Omental fat pad (tissue), 4 donors: Measurements from ENCODE around the gene HPN. TPM values are rescaled to one million over a fixed set of nuclear protein-coding genes. Genes with fewer than 3 reads are reported as not detected.
A peak's percentile ranks its signal among the peaks of the same experiment; 100 is the strongest.

ENCODE experiments used
- ATAC-seq: fragments of 150-250 bp; one replicate; pipeline ENCODE4 v1.9.1; 2016; ENCODE audit warnings: mild to moderate bottlenecking, moderate library complexity; ENCODE audit not compliant: low FRiP score
- DNase-seq: peaks from one replicate; pipeline ENCODE4 v3.0.0-alpha.2; 2019; ENCODE audit warnings: low spot score
- total RNA-seq, 4 donors: library from RNA; depleted of rRNA; stranded (reverse); fragments of >200 nt; gene quantifications; one replicate each; pipeline ENCODE4 v1.1.0, GENCODE V29; 2016
- TF ChIP-seq, protein P1 (sequence below), 3 donors: fragments of 450-650 bp; IDR thresholded peaks; one replicate each; pipeline ENCODE4 v1.5.1; 2016 to 2017; ENCODE audit warnings: antibody characterized with exemption in 3 of 3, mild to moderate bottlenecking in 3 of 3, moderate library complexity in 2 of 3

HPN gene
- total RNA-seq, 4 donors from 2014 or later = 0.95 to 1.4 (median 1.2) TPM

DNA sequence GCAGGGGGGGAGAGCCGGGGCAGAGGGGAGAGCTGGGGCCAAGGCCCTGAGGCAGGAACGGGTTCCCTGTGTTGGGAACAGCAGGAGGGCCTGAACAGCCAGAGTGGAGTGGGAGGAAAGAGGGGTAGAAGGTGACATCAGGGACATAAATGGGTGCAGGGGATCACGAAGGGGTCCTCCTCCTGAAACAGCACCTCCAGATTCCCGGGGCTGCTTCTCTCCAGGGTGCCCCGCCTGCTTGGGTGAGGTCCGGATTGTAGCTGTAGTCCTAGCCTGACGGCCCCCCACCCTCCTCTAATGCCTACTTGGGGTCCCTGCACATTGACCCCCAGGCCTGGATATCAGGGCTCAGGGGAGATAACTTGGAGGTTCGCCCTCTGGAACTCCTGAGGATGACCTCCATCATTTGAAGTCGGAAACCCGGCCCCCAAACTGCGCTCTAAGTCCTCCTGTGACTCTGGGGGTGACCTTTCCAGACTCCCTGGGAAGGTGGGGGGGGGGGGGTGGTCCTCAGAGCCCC, 11.7 kb upstream of the HPN start:
- TF ChIP-seq, protein P1, sequence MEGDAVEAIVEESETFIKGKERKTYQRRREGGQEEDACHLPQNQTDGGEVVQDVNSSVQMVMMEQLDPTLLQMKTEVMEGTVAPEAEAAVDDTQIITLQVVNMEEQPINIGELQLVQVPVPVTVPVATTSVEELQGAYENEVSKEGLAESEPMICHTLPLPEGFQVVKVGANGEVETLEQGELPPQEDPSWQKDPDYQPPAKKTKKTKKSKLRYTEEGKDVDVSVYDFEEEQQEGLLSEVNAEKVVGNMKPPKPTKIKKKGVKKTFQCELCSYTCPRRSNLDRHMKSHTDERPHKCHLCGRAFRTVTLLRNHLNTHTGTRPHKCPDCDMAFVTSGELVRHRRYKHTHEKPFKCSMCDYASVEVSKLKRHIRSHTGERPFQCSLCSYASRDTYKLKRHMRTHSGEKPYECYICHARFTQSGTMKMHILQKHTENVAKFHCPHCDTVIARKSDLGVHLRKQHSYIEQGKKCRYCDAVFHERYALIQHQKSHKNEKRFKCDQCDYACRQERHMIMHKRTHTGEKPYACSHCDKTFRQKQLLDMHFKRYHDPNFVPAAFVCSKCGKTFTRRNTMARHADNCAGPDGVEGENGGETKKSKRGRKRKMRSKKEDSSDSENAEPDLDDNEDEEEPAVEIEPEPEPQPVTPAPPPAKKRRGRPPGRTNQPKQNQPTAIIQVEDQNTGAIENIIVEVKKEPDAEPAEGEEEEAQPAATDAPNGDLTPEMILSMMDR (IDR thresholded peaks at IDR 0.05) = no peak
- no peak for ATAC-seq
- DNase-seq = no peak

DNA sequence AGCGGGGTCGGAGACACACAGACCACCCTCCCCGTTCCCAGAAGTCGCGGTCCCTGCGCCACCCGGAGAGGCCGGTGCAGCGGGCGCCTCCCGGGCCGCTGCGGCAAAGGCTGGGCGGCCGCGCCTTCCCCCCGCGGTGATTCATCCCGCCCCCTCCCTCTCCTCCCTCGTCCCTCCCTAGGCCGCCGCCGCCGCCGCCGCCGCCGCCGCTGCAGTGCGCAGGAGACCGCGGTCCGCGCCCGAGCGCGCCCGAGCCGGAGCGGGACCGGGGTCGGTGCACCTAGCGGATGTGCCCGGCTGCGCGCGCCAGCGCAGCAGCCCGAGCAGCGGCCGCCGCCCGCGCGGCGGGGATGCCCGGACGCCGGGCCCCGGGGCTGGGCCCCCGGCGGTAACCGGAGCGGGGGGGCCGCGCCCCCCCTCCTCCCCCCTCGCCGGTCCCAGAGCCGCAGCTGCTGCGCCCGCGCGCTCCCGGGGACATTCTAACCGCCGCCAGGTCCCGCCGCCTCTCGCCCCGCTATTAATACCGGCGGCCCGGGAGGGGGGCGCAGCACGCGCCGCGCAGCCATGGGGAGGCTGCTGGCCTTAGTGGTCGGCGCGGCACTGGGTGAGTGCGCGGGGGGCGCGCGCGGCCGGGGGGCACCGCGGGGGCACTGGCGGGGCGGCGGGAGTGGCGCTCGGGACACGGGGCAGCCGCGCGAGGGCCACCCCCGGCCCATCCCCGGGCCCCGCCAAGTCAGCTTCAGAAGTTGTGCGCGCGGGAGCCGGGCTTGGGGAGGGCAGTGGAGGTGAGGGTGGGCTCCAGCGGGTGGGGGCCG, 11.1 kb upstream of the HPN start, which contains the start of gene SCN1B:
TSS of gene SCN1B (plus strand) at position 214 of the 815 bp plus-strand sequence. CDS start at position 565, 351 bp downstream.
- DNase-seq = no peak
- peak; percentile 77 for ATAC-seq
- TF ChIP-seq, protein P1 (IDR thresholded peaks at IDR 0.05) = no peak

DNA sequence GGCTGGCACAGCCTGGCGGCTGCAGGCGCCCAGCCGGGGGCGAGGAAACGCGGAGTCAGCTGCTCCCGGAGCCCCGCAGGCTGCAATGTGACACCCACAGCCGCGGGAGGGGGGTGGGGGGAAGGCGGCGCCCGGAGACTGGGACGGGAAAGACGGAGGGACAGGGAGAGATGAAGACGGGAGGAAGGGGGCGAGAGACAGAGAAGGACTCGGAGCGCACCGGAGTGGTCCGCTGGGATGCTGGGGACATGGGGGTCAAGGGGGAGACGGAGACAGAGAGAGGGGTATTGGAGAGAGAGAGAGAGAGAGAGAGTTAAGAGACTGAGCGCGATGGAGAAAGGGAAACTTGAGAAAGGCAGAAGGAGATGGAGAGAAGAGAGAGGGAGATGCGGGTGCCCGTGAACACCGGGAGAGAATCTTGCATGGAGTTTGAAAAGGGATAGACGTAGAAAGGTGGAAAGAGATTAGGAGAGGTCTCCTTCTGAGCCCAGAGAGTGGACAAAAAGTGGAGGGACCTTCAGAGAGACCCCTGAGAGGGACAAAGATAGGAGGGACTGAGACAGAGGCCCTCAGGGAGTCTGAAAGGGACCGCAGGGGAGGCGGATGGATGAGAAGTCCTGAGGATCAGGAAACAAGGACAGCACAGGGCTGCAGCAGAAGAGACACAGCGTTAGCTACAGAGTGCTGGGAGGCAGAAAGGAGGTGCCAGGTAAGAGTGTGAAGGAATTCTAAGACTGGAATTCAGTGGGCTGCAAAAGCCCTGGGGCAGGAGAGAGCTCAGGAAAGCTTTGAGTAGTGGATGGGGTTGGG, 10.2 kb upstream of the HPN start:
- no peak for DNase-seq
- TF ChIP-seq, protein P1 (IDR thresholded peaks at IDR 0.05) = no peak
- ATAC-seq = no peak

DNA sequence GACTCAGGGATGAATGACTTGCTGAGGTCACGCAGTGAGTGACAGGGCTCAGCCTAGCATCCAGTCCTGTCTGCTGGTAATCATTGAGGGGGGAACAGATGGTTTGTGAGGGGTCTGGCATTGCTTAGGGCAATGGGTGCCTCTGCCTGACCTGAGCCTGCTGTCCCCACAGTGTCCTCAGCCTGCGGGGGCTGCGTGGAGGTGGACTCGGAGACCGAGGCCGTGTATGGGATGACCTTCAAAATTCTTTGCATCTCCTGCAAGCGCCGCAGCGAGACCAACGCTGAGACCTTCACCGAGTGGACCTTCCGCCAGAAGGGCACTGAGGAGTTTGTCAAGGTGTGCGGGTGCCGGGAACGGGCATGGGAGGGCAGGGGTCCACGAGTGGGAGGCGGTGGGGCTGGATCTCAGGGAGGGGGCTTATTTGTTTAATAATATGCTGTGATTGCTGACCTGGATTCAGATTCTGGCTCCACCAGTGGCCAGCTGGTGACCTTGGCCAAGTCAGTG, 9.1 kb upstream of the HPN start:
- DNase-seq (no peak), ATAC-seq (no peak)
- TF ChIP-seq, protein P1 (IDR thresholded peaks at IDR 0.05) = no peak

DNA sequence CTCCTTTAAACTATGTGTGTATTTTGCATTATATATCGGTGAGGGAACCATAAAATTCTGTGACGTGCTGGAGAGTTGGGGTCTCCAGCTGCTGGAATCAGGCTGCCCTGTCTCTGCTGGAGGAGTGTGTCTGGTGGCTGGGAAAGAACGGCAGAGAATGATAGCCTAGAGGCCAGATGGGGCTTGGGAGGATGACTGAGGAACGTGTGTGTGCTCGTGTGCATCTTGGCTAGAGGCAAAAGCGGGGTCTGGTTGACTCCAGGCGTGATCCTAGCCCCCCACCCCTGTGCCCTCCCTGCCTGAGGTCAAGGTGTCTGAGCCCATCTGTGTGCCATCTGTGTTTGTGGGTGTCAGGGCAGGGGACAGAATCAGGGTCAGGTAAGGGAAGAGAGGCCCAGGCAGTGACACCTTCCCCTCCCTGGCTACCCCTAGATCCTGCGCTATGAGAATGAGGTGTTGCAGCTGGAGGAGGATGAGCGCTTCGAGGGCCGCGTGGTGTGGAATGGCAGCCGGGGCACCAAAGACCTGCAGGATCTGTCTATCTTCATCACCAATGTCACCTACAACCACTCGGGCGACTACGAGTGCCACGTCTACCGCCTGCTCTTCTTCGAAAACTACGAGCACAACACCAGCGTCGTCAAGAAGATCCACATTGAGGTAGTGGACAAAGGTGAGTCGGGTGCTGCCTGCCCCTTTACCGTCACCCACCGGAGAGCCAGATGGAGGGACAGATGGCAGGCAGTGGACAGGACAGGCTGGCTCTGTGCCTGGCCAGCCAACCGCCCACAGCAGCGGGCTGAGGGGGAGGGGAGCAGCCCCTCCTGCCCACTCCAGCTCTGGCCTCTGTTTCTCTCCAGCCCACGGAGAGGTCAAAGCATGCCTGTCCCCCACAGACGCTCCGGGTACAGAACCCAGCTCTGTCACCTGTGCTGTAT, 8.2 kb upstream of the HPN start:
- ATAC-seq (no peak), DNase-seq (no peak)
- TF ChIP-seq, protein P1 (IDR thresholded peaks at IDR 0.05) = no peak

DNA sequence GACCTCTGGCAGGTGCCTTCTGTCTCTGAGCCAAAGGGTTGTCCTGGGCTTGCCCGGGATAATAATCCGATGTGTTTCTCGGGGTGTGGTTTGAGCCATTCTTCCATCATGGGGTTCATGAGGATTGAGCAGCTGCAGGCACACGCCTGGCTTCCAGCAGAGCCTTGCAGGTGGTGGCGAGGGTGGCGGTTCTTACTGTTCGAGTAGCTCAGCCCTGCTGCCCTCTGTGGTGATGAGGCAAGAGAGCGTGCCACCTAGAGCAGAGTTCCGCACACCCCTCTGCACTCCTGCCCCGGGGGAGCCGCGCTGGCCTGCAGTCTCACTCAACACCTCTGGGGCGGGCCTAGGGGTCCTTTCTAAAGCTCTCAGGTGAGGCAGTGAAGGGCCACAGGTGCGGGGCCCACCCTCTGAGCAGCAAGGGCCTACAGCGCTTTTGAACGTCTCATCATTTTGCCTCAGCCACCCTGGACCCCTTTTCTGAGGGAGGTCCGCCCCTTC, 7.5 kb upstream of the HPN start:
- no peak for DNase-seq
- no peak for ATAC-seq
- TF ChIP-seq, protein P1 (IDR thresholded peaks at IDR 0.05) = no peak
